SK-N-MC (cell line): ENCODE measurements around the gene SCG3.

Experiments used
- EZH2 ChIP-seq: fragments of 200-600 bp; sonication (generic); IDR thresholded peaks from one replicate; pipeline ENCODE4 v1.6.1; 2017; ENCODE audit warnings: antibody characterized with exemption
- POLR2AphosphoS5 ChIP-seq: IDR thresholded peaks from 2 replicates; pipeline ENCODE4 v1.6.1; 2012; ENCODE audit warnings: mild to moderate bottlenecking, low read depth, low read length, borderline replicate concordance

DNA sequence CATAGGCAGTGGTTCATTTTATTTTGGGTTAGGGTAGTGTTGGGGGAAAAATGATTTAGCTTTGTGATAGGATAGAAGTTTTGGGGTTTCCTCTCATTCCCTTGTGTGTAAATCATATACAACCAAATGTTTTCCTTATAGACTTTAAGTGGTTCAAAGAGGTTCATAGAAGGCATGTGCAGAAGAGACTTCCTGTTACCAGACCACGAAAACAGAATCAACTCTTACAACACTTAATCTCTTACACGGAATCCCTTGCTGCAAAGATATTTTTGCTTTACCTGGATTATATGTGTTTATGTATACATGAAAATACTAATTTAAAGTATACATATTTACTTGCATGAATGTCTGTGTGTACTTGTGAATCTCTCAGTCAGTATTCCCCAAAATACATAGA lies 73.0 kb downstream of the SCG3 start:
- TF ChIP-seq EZH2 (no peak), POLR2AphosphoS5 (no peak)
